Measurements from ENCODE around the gene TMEM141. TPM values are rescaled to one million over a fixed set of nuclear protein-coding genes. Genes with fewer than 3 reads are reported as not detected.
"Not testable (repeated sequence)": the region's sequence is repeated elsewhere in the genome, so short reads cannot be mapped to it uniquely, and the experiment has no call there.

TMEM141 gene
- total RNA-seq, 2 experiments from 2014 or later, result 42.3 to 45.2 TPM

GRCh38 chr9:136827794-136828473 is 36.8 kb downstream of the TMEM141 start:
- Mint-ChIP-seq H3K4me1 (ENCODE audit: low read depth) (no peaks in the 10 kb centered on the region), H3K9me3 (no peaks in the 10 kb centered on the region), H3K27me3 (no peaks in the 10 kb centered on the region), H3K4me3 (no peak overlapping the region), H3K36me3 (peaks cover 20% of the 10 kb centered on the region), H3K27ac (no peak overlapping the region)
- CTCF ChIA-PET, result no interaction called here
- DNase-seq, result no peak
- POLR2A ChIA-PET, result no interaction called here
- intact Hi-C loops (cut with micrococcal nuclease), result no loop called here

GRCh38 chr9:136828474-136829140 is 37.5 kb downstream of the TMEM141 start:
- DNase-seq, result no peak
- H3K27ac Mint-ChIP-seq, result no peak overlapping the region
- POLR2A ChIA-PET, result no interaction called here
- no peak overlapping the region for H3K4me3 Mint-ChIP-seq
- no peaks in the 10 kb centered on the region for H3K27me3 Mint-ChIP-seq
- peaks cover 20% of the 10 kb centered on the region for H3K36me3 Mint-ChIP-seq
- H3K4me1 Mint-ChIP-seq (ENCODE audit: low read depth), result no peaks in the 10 kb centered on the region
- intact Hi-C loops (cut with micrococcal nuclease), result no loop called here
- CTCF ChIA-PET, result interaction anchor here (1.3 kb wide), 1 partner anchor 14 kb away, joined by 5 read pairs; the partner anchor contains the start of gene AJM1
- H3K9me3 Mint-ChIP-seq, result no peaks in the 10 kb centered on the region

- Mint-ChIP-seq H3K9me3 (no peaks in the 10 kb centered on the region), H3K4me1 (ENCODE audit: low read depth) (no peaks in the 10 kb centered on the region), H3K27me3 (no peaks in the 10 kb centered on the region), H3K36me3 (peaks cover 18% of the 10 kb centered on the region), H3K27ac (no peak overlapping the region), H3K4me3 (no peak overlapping the region)
- intact Hi-C loops (cut with micrococcal nuclease), result no loop called here
- POLR2A ChIA-PET, result no interaction called here
- CTCF ChIA-PET, result interaction anchor here (1.3 kb wide), 1 partner anchor 13 kb away, joined by 5 read pairs; the partner anchor contains the start of gene AJM1
- no peak for DNase-seq
Measured at GRCh38 chr9:136829412-136829811, 38.3 kb downstream of the TMEM141 start.

- intact Hi-C loops (cut with micrococcal nuclease), result no loop called here
- CTCF ChIA-PET, result interaction anchor here (1.3 kb wide), 1 partner anchor 12 kb away, joined by 5 read pairs; the partner anchor contains the start of gene AJM1
- Mint-ChIP-seq H3K27me3 (no peaks in the 10 kb centered on the region), H3K9me3 (no peaks in the 10 kb centered on the region), H3K4me3 (no peak overlapping the region), H3K36me3 (peaks cover 18% of the 10 kb centered on the region), H3K4me1 (ENCODE audit: low read depth) (no peaks in the 10 kb centered on the region), H3K27ac (no peak overlapping the region)
- POLR2A ChIA-PET, result no interaction called here
- DNase-seq, result no peak
Measured at GRCh38 chr9:136829981-136830885, 39.1 kb downstream of the TMEM141 start.

GRCh38 chr9:136831002-136831719 is 40.0 kb downstream of the TMEM141 start:
- Mint-ChIP-seq H3K27me3 (no peaks in the 10 kb centered on the region), H3K9me3 (no peaks in the 10 kb centered on the region), H3K27ac (no peak overlapping the region), H3K4me3 (no peak overlapping the region), H3K4me1 (ENCODE audit: low read depth) (no peaks in the 10 kb centered on the region), H3K36me3 (peaks cover 11% of the 10 kb centered on the region)
- no peak for DNase-seq
- intact Hi-C loops (cut with micrococcal nuclease), result no loop called here
- ChIA-PET POLR2A (no interaction called here), CTCF (interaction anchor here (1.2 kb wide), 1 partner anchor 11 kb away, joined by 4 read pairs; the partner anchor contains the start of gene AJM1)

- Mint-ChIP-seq H3K4me1 (ENCODE audit: low read depth) (no peaks in the 10 kb centered on the region), H3K36me3 (peaks cover 11% of the 10 kb centered on the region), H3K27me3 (no peaks in the 10 kb centered on the region), H3K4me3 (no peak overlapping the region), H3K9me3 (no peaks in the 10 kb centered on the region), H3K27ac (no peak overlapping the region)
- ChIA-PET POLR2A (no interaction called here), CTCF (interaction anchor here (1.2 kb wide), 1 partner anchor 10 kb away, joined by 4 read pairs; the partner anchor contains the start of gene AJM1)
- DNase-seq, result no peak
- intact Hi-C loops (cut with micrococcal nuclease), result no loop called here
Measured at GRCh38 chr9:136831720-136832104, 40.6 kb downstream of the TMEM141 start.

- intact Hi-C loops (cut with micrococcal nuclease), result no loop called here
- ChIA-PET CTCF (interaction anchor here (1.2 kb wide), 1 partner anchor 9 kb away, joined by 4 read pairs; the partner anchor contains the start of gene AJM1), POLR2A (no interaction called here)
- Mint-ChIP-seq H3K4me1 (ENCODE audit: low read depth) (no peaks in the 10 kb centered on the region), H3K36me3 (peaks cover 11% of the 10 kb centered on the region), H3K27ac (no peak overlapping the region), H3K9me3 (no peaks in the 10 kb centered on the region), H3K27me3 (no peaks in the 10 kb centered on the region), H3K4me3 (no peak overlapping the region)
- DNase-seq, result no peak
Measured at GRCh38 chr9:136832581-136832980, 41.4 kb downstream of the TMEM141 start.

- intact Hi-C loops (cut with micrococcal nuclease); DNase-seq; H3K4me3 Mint-ChIP-seq; H3K27ac Mint-ChIP-seq; CTCF ChIA-PET; POLR2A ChIA-PET; H3K27me3 Mint-ChIP-seq; H3K4me1 Mint-ChIP-seq (ENCODE audit: low read depth); H3K9me3 Mint-ChIP-seq: not testable (repeated sequence)
- peaks cover 11% of the 10 kb centered on the region for H3K36me3 Mint-ChIP-seq
Measured at GRCh38 chr9:136833381-136834048, 42.4 kb downstream of the TMEM141 start.

- CTCF ChIA-PET, result no interaction called here
- intact Hi-C loops (cut with micrococcal nuclease), result no loop called here
- Mint-ChIP-seq H3K4me1 (ENCODE audit: low read depth) (peaks cover 3% of the 10 kb centered on the region), H3K27ac (no peak overlapping the region), H3K9me3 (no peaks in the 10 kb centered on the region), H3K27me3 (no peaks in the 10 kb centered on the region), H3K36me3 (peaks cover 9% of the 10 kb centered on the region), H3K4me3 (no peak overlapping the region)
- no peak for DNase-seq
- POLR2A ChIA-PET, result interaction anchor here (0.6 to 0.9 kb wide), 2 partner anchors 20 to 40 kb away, joined by 4 read pairs; no protein-coding TSS in a partner anchor
Measured at GRCh38 chr9:136835162-136835931, 44.2 kb downstream of the TMEM141 start.

GRCh38 chr9:136835932-136836904 is 45.1 kb downstream of the TMEM141 start:
- CTCF ChIA-PET, result no interaction called here
- Mint-ChIP-seq H3K4me1 (ENCODE audit: low read depth) (peaks cover 3% of the 10 kb centered on the region), H3K36me3 (peaks cover 5% of the 10 kb centered on the region), H3K27ac (no peak overlapping the region), H3K4me3 (no peak overlapping the region), H3K27me3 (no peaks in the 10 kb centered on the region), H3K9me3 (no peaks in the 10 kb centered on the region)
- intact Hi-C loops (cut with micrococcal nuclease), result no loop called here
- DNase-seq, result no peak
- POLR2A ChIA-PET, result interaction anchor here (0.6 kb wide), 1 partner anchor 39 kb away, joined by 4 read pairs; no protein-coding TSS in a partner anchor

All from activated CD4-positive, alpha-beta memory T cell treated with anti-CD3 and anti-CD28 coated beads for 36 hours (primary cell).